Dermis blood vessel endothelial cell (primary cell): ENCODE data around the gene PDC. TPM values are rescaled to one million over a fixed set of nuclear protein-coding genes. Genes with fewer than 3 reads are reported as not detected.

Experiments used
- total RNA-seq: library from RNA; depleted of rRNA; stranded (reverse); fragments of >200 nt; gene quantifications from 2 replicates; pipeline ENCODE4 v1.2.3, GENCODE V29; 2014

PDC gene
- total RNA-seq, 1 donor from 2014 or later, result not detected

Other genes with a start within 250 kb of the PDC start
- 0.05 TPM in 1 of 2 replicates, not detected in the other for gene PRG4, start 164.8 kb downstream of the PDC start, total RNA-seq
- gene TPR, start 85.9 kb downstream of the PDC start, total RNA-seq, result 83.2 and 147 TPM in 2 replicates
- gene ODR4, start 85.3 kb downstream of the PDC start, total RNA-seq, result 21.6 and 25.7 TPM in 2 replicates
- 15.0 and 17.2 TPM in 2 replicates for gene PTGS2, start 219.3 kb upstream of the PDC start, total RNA-seq